Coronary artery (tissue), 2 donors: ENCODE results near the gene MLX.
A peak's percentile ranks its signal among the peaks of the same experiment; 100 is the strongest.

ENCODE experiments used
- DNase-seq: peaks from one replicate; pipeline ENCODE4 v3.0.0-alpha.2; 2017; ENCODE audit warnings: low spot score
- H3K27ac ChIP-seq, 2 donors: fragments of 200-600 bp; sonication (generic); one replicate each; pipeline ENCODE4 v1.5.1; 2016 to 2019
- H3K4me3 ChIP-seq: fragments of 200-600 bp; sonication (generic); 2 replicates; pipeline ENCODE4 v1.5.1; 2016; ENCODE audit warnings: mild to moderate bottlenecking, moderate library complexity
- CTCF ChIP-seq: fragments of 200-600 bp; sonication (generic); IDR thresholded peaks from one replicate; pipeline ENCODE4 v1.5.1; 2019; ENCODE audit warnings: antibody characterized with exemption

The MLX gene

GRCh38 chr17:42578282-42578869 lies 11.5 kb downstream of the MLX start:
- peak; percentile 59 for TF ChIP-seq CTCF
- peak overlapping the region; percentile 80 to 91 for H3K27ac ChIP-seq
- peak overlapping the region; percentile 77 for H3K4me3 ChIP-seq
- DNase-seq: no peak

GRCh38 chr17:42579794-42580551 lies 13.1 kb downstream of the MLX start:
- no peak for TF ChIP-seq CTCF
- Histone ChIP-seq H3K4me3 (no peak overlapping the region), H3K27ac (no peak overlapping the region)
- DNase-seq: no peak

GRCh38 chr17:42581744-42582270 lies 14.9 kb downstream of the MLX start:
- Histone ChIP-seq H3K27ac (no peak overlapping the region), H3K4me3 (no peak overlapping the region)
- DNase-seq: no peak
- no peak for TF ChIP-seq CTCF

GRCh38 chr17:42584880-42585279 lies 18.0 kb downstream of the MLX start:
- DNase-seq: peak; percentile 31
- Histone ChIP-seq H3K4me3 (no peak overlapping the region), H3K27ac (no peak overlapping the region)
- TF ChIP-seq CTCF: no peak

GRCh38 chr17:42585353-42585752 lies 18.5 kb downstream of the MLX start:
- H3K4me3 ChIP-seq: no peak overlapping the region
- no peak for TF ChIP-seq CTCF
- DNase-seq: no peak
- no peak overlapping the region for H3K27ac ChIP-seq

- no peak overlapping the region for H3K4me3 ChIP-seq
- DNase-seq: no peak
- TF ChIP-seq CTCF: no peak
- no peak overlapping the region for H3K27ac ChIP-seq
Observed at GRCh38 chr17:42586514-42587230, 19.8 kb downstream of the MLX start.
